Measurements from ENCODE around the gene MAZ. TPM values are rescaled to one million over a fixed set of nuclear protein-coding genes. Genes with fewer than 3 reads are reported as not detected.

The MAZ gene
- total and polyA plus RNA-seq, 2 of the 8 experiments (the other 6 are each of a cell fraction or from before 2014, with no cell fraction given): 219 to 380 TPM

GRCh38 chr16:29834079-29834478, 27.8 kb downstream of the MAZ start:
- Histone ChIP-seq H2AK5ac (ENCODE audit: low read depth, low read length) (no peak overlapping the region), H2BK15ac (ENCODE audit: low read length) (no peak overlapping the region), H3K14ac (ENCODE audit: insufficient read length) (no peak overlapping the region), H3K9ac (replicated peaks in 1 of 4; ENCODE audit: extremely low read depth in 1 of 4, low read depth in 3 of 4, low read length in 3 of 4) (no peak overlapping the region), H3K9me3 (ENCODE audit: insufficient read depth in 2 of 2, low read depth in 1 of 2, low read length in 1 of 2) (no peaks in the 10 kb centered on the region), H4K91ac (replicated peaks; ENCODE audit: insufficient read length, low read length) (no peak overlapping the region), H2BK20ac (ENCODE audit: low read length) (no peak overlapping the region), H3K23me2 (ENCODE audit: low read depth, low read length) (no peaks in the 10 kb centered on the region), H3K23ac (ENCODE audit: insufficient read length) (no peak overlapping the region), H3K79me2 (ENCODE audit: control insufficient read depth in 1 of 2, insufficient read depth in 2 of 2, low read length in 2 of 2) (no peaks in the 10 kb centered on the region), H3K27me3 (replicated peaks in 1 of 4; ENCODE audit: control insufficient read depth in 3 of 4, extremely low read depth in 1 of 4, insufficient read depth in 3 of 4, low read length in 3 of 4) (0 out of 7 replicates have a peak, but pooled peaks cover 0 to 3% (median 0%) of the 10 kb centered on the region in 4 experiments), H3K4me2 (ENCODE audit: insufficient read depth in 1 of 2, low read depth in 2 of 2, low read length in 2 of 2) (no peak overlapping the region), H2BK120ac (replicated peaks; ENCODE audit: low read depth, low read length) (no peak overlapping the region), H3K36me3 (ENCODE audit: control insufficient read depth in 2 of 4, insufficient read depth in 4 of 4, low read length in 3 of 4) (no peaks in the 10 kb centered on the region), H2BK12ac (ENCODE audit: low read depth, low read length) (no peak overlapping the region), H3K18ac (ENCODE audit: extremely low read depth, low read length) (no peak overlapping the region), H3K79me1 (ENCODE audit: low read depth, low read length) (no peaks in the 10 kb centered on the region), H3K4me3 (ENCODE audit: extremely low read depth in 1 of 4, insufficient read depth in 2 of 4, low read depth in 3 of 4, low read length in 4 of 4) (no peak overlapping the region), H4K5ac (ENCODE audit: insufficient read length, low read depth, low read length) (no peak overlapping the region), H3K56ac (replicated peaks; ENCODE audit: insufficient read length, low read depth, low read length) (no peak overlapping the region), H4K8ac (ENCODE audit: extremely low read depth, insufficient read depth, low read length) (no peak overlapping the region), H3K27ac (ENCODE audit: low read depth, low read length) (no peak overlapping the region), H2BK5ac (ENCODE audit: low read depth, low read length) (no peak overlapping the region), H4K20me1 (replicated peaks in 1 of 2; ENCODE audit: control insufficient read depth in 1 of 2, insufficient read depth in 2 of 2, low read length in 2 of 2) (no peaks in the 10 kb centered on the region), H3K4me1 (replicated peaks in 1 of 4; ENCODE audit: control insufficient read depth in 3 of 4, insufficient read depth in 4 of 4, low read length in 3 of 4) (peaks cover 0 to 2% (median 0%) of the 10 kb centered on the region in 4 experiments; a peak in 1 of 7 replicates), H3K4ac (replicated peaks; ENCODE audit: insufficient read length, low read depth, low read length) (no peak overlapping the region), H2AFZ (ENCODE audit: low read length) (no peak overlapping the region)
- POLR2A ChIA-PET (ENCODE audit: partially characterized antibody): interaction anchor here (1.0 to 3.0 kb wide), 4 partner anchors 9 to 18 kb away, joined by 4 to 16 read pairs (median 8); partner anchors contain the start of gene PAGR1
- DNase-seq (ENCODE audit: low read depth in 1 of 2, low spot score in 2 of 2) (no peak), FAIRE-seq (no peak)
- TF ChIP-seq SIX5 (IDR thresholded peaks at IDR 0.05; ENCODE audit: low read depth, low read length) (no peak), SP4 (IDR thresholded peaks at IDR 0.05; ENCODE audit: low read length) (no peak), CTBP2 (IDR thresholded peaks at IDR 0.05; ENCODE audit: borderline replicate concordance, insufficient read depth, insufficient read length, low read length) (no peak), JUND (IDR thresholded peaks at IDR 0.05; ENCODE audit: low read length) (no peak), SIN3A (conservative IDR thresholded peaks at IDR 0.05 in 1 of 2, IDR thresholded peaks at IDR 0.05 in 1 of 2; ENCODE audit: low read depth in 1 of 2, low read length in 2 of 2) (no peak), MAFK (IDR thresholded peaks at IDR 0.05; ENCODE audit: low read depth, low read length) (no peak), POLR2A (IDR thresholded peaks at IDR 0.05; ENCODE audit: control extremely low read depth in 1 of 2, low read depth in 2 of 2, low read length in 2 of 2) (no peak), ASH2L (IDR thresholded peaks at IDR 0.05; ENCODE audit: low read length) (no peak), BRCA1 (IDR thresholded peaks at IDR 0.05; ENCODE audit: low read depth, low read length) (no peak), CTCF (IDR thresholded peaks at IDR 0.05; ENCODE audit: control extremely low read depth in 1 of 3, insufficient read depth in 1 of 3, low read depth in 1 of 3, low read length in 3 of 3) (no peak), CEBPB (IDR thresholded peaks at IDR 0.05; ENCODE audit: low read depth, low read length) (no peak)
- 95% methylated on average over 5 of the region's 5 CpGs; no CpG with 5 or more reads in 1 of the 2 experiments for WGBS, 2 experiments (ENCODE audit: extremely low coverage in 1 of 2, insufficient coverage in 1 of 2, insufficient read length in 1 of 2, insufficient replicate concordance in 2 of 2, low coverage in 1 of 2, low lambda C conversion rate in 2 of 2, missing lambda C conversion rate in 1 of 2)
- CTCF ChIA-PET (ENCODE audit: partially characterized antibody): interaction anchor here (0.6 to 3.6 kb wide), 7 partner anchors 9 to 127 kb away, joined by 3 to 27 read pairs (median 3); partner anchors contain the start of gene CDIPT

Data from H1 (cell line).